ENCODE data around the gene MSI2. TPM values are rescaled to one million over a fixed set of nuclear protein-coding genes. Genes with fewer than 3 reads are reported as not detected.

The MSI2 gene
- total RNA-seq, 1 donor from 2014 or later, result 60.6 TPM

- Mint-ChIP-seq H3K36me3 (ENCODE audit: low read depth, unreplicated experiment) (peaks cover 6% of the 10 kb centered on the region), H3K27ac (ENCODE audit: unreplicated experiment) (no peak overlapping the region), H3K27me3 (ENCODE audit: unreplicated experiment) (peaks cover 7% of the 10 kb centered on the region), H3K4me1 (ENCODE audit: unreplicated experiment) (peaks cover 21% of the 10 kb centered on the region), H3K4me3 (ENCODE audit: unreplicated experiment) (no peak overlapping the region), H3K9me3 (ENCODE audit: unreplicated experiment) (no peaks in the 10 kb centered on the region)
- TF ChIP-seq, protein P1, sequence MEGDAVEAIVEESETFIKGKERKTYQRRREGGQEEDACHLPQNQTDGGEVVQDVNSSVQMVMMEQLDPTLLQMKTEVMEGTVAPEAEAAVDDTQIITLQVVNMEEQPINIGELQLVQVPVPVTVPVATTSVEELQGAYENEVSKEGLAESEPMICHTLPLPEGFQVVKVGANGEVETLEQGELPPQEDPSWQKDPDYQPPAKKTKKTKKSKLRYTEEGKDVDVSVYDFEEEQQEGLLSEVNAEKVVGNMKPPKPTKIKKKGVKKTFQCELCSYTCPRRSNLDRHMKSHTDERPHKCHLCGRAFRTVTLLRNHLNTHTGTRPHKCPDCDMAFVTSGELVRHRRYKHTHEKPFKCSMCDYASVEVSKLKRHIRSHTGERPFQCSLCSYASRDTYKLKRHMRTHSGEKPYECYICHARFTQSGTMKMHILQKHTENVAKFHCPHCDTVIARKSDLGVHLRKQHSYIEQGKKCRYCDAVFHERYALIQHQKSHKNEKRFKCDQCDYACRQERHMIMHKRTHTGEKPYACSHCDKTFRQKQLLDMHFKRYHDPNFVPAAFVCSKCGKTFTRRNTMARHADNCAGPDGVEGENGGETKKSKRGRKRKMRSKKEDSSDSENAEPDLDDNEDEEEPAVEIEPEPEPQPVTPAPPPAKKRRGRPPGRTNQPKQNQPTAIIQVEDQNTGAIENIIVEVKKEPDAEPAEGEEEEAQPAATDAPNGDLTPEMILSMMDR (IDR thresholded peaks at IDR 0.05; ENCODE audit: unreplicated experiment), result no peak
- no peak for DNase-seq (ENCODE audit: low spot score)
These were observed 383.8 kb downstream of the MSI2 start for GRCh38 chr17:57640079-57640478.

GRCh38 chr17:57641761-57642160 lies 385.4 kb downstream of the MSI2 start:
- Mint-ChIP-seq H3K4me1 (ENCODE audit: unreplicated experiment) (peaks cover 9% of the 10 kb centered on the region), H3K27me3 (ENCODE audit: unreplicated experiment) (peaks cover 4% of the 10 kb centered on the region), H3K9me3 (ENCODE audit: unreplicated experiment) (no peaks in the 10 kb centered on the region), H3K4me3 (ENCODE audit: unreplicated experiment) (no peak overlapping the region), H3K36me3 (ENCODE audit: low read depth, unreplicated experiment) (peaks cover 1% of the 10 kb centered on the region), H3K27ac (ENCODE audit: unreplicated experiment) (no peak overlapping the region)
- TF ChIP-seq, protein P1 (IDR thresholded peaks at IDR 0.05; ENCODE audit: unreplicated experiment), result no peak
- DNase-seq (ENCODE audit: low spot score), result no peak

DNA sequence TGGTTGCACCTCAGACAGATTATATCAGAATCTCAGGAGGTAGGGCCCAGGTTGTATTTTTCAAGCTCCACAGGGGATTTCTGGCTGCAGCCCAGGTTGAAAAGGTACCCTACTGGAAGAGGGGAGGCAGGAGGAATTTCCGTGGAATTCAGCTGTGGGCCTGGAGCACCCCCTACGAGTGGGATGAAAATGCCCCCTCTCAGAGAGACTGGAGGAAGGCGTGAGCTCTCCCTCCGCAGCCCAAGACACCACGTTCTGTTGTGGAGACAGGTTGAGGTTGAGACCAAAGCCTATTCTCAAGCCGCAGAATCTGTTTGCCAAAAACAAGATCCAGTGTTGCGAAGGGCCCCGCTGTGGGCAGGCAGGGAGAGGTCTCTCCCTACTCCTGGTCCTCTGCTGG lies 386.7 kb downstream of the MSI2 start:
- no peak for DNase-seq (ENCODE audit: low spot score)
- TF ChIP-seq, protein P1 (IDR thresholded peaks at IDR 0.05; ENCODE audit: unreplicated experiment), result no peak
- H3K4me1 Mint-ChIP-seq (ENCODE audit: unreplicated experiment), result no peaks in the 10 kb centered on the region
- H3K9me3 Mint-ChIP-seq (ENCODE audit: unreplicated experiment), result no peaks in the 10 kb centered on the region
- H3K27ac Mint-ChIP-seq (ENCODE audit: unreplicated experiment), result no peak overlapping the region
- H3K36me3 Mint-ChIP-seq (ENCODE audit: low read depth, unreplicated experiment), result no peaks in the 10 kb centered on the region
- H3K4me3 Mint-ChIP-seq (ENCODE audit: unreplicated experiment), result no peak overlapping the region
- peaks cover 2% of the 10 kb centered on the region for H3K27me3 Mint-ChIP-seq (ENCODE audit: unreplicated experiment)

- Mint-ChIP-seq H3K4me3 (ENCODE audit: unreplicated experiment) (no peak overlapping the region), H3K27me3 (ENCODE audit: unreplicated experiment) (peaks cover 2% of the 10 kb centered on the region), H3K27ac (ENCODE audit: unreplicated experiment) (no peak overlapping the region), H3K4me1 (ENCODE audit: unreplicated experiment) (no peaks in the 10 kb centered on the region), H3K9me3 (ENCODE audit: unreplicated experiment) (no peaks in the 10 kb centered on the region), H3K36me3 (ENCODE audit: low read depth, unreplicated experiment) (no peaks in the 10 kb centered on the region)
- TF ChIP-seq, protein P1 (IDR thresholded peaks at IDR 0.05; ENCODE audit: unreplicated experiment), result no peak
- no peak for DNase-seq (ENCODE audit: low spot score)
These were observed 388.0 kb downstream of the MSI2 start for GRCh38 chr17:57644326-57644725.

DNA sequence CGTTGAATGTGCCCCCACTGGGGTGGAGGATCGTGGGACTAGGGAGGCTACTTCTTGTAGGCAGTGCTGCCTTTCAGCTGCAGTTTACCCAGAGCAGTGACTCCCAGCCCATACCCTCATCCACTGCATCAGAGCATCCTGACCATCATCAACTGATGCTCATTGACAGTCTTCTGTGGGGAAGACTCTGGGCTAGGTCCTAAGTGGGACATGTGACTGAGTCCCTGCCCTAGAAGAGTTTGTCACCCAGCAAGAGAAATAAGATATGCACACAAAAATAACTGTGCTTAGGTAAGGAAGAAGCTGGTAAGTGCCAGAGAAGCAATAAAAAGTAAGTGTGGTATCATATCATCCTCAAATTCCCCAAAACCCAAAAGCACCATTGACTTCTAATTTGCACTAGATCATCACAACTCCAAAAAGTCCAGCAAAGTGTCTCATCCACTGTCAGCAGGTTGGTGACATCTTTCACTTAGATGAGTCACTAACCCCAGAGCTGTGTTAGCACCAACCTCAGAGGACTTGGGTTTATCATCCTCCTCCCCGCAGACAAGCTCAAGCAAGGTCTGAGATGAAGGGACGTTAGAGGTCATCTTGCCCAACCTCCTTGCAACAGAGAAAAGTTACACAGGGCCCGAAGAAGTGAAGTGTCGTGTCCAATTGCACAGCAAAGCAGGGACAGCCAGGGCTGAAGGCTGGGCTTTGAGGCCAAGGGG lies 389.8 kb downstream of the MSI2 start:
- Mint-ChIP-seq H3K4me3 (ENCODE audit: unreplicated experiment) (no peak overlapping the region), H3K9me3 (ENCODE audit: unreplicated experiment) (no peaks in the 10 kb centered on the region), H3K27ac (ENCODE audit: unreplicated experiment) (no peak overlapping the region), H3K36me3 (ENCODE audit: low read depth, unreplicated experiment) (no peaks in the 10 kb centered on the region), H3K27me3 (ENCODE audit: unreplicated experiment) (peaks cover 2% of the 10 kb centered on the region), H3K4me1 (ENCODE audit: unreplicated experiment) (peaks cover 10% of the 10 kb centered on the region)
- no peak for DNase-seq (ENCODE audit: low spot score)
- TF ChIP-seq, protein P1 (IDR thresholded peaks at IDR 0.05; ENCODE audit: unreplicated experiment), result no peak

Data from endothelial cell (in vitro differentiated cells).